GM19397 (cell line): ENCODE data around the gene PTPN7.
"Not testable (repeated sequence)": the region's sequence is repeated elsewhere in the genome, so short reads cannot be mapped to it uniquely, and the experiment has no call there.

Experiments used
- ATAC-seq: cut with Tn5 transposase; IDR thresholded peaks from one replicate; pipeline ENCODE4 v1.9.1; 2021; ENCODE audit warnings: mild to moderate bottlenecking, moderate library complexity; ENCODE audit not compliant: unreplicated experiment

The PTPN7 gene

GRCh38 chr1:202154148-202154765 is 6.1 kb downstream of the PTPN7 start:
- no peak for ATAC-seq

GRCh38 chr1:202153284-202153683 is 7.1 kb downstream of the PTPN7 start:
- ATAC-seq = no peak

GRCh38 chr1:202152399-202152798 is 8.0 kb downstream of the PTPN7 start:
- ATAC-seq = no peak

- ATAC-seq = no peak
Observed at GRCh38 chr1:202151045-202151444, 9.4 kb downstream of the PTPN7 start.

- no peak for ATAC-seq
Observed at GRCh38 chr1:202150602-202151001, 9.8 kb downstream of the PTPN7 start.

GRCh38 chr1:202150187-202150586 is 10.2 kb downstream of the PTPN7 start:
- ATAC-seq = no peak

GRCh38 chr1:202149566-202149965 is 10.8 kb downstream of the PTPN7 start:
- no peak for ATAC-seq

- no peak for ATAC-seq
Observed at GRCh38 chr1:202148391-202148790, 12.0 kb downstream of the PTPN7 start.

- no peak for ATAC-seq
Observed at GRCh38 chr1:202146993-202147392, 13.4 kb downstream of the PTPN7 start.

- no peak for ATAC-seq
Observed at GRCh38 chr1:202146279-202146678, 14.1 kb downstream of the PTPN7 start.

- ATAC-seq = not testable (repeated sequence)
Observed at GRCh38 chr1:202145744-202146140, 14.7 kb downstream of the PTPN7 start.

GRCh38 chr1:202145068-202145743 is 15.2 kb downstream of the PTPN7 start:
- no peak for ATAC-seq

DNA sequence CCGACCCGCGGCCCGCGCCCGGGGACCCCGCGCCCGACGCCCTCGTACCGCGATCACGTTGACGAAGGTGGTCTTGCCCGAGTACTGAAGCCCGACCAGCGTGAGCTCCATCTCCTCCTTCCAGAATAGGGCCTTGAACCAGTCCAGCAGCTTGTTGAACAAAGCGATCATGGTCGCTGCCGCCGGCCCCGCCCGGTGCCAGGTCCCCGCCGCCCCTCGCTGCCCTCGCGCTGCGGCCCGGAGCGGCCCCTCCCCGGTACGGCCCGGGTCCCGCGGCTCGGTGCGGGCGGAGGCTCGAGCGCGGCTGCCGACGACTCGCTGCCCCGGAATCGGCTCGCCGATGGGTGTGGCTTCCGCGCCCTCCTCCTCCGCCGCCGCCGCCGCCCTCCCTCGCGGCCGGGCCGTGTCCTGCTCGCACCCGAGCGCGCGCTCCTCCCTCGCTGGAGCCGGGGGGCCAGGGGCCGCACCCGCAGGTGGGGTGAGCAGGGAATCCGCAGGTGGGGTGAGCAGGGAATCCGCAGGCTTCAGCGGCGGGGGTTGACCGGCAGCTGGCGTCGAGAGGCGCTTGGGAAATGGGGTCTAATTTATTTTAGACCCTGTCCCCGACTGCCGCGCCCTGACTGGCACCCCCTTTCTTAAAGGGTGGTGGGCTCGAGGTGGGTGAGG is 15.9 kb downstream of the PTPN7 start, which contains the start of gene ARL8A:
Gene ARL8A, minus strand, starts transcription at position 336 of the 666 bp plus-strand sequence. Its CDS starts 165 bp downstream, at position 171.
- ATAC-seq = peak; percentile 62

DNA sequence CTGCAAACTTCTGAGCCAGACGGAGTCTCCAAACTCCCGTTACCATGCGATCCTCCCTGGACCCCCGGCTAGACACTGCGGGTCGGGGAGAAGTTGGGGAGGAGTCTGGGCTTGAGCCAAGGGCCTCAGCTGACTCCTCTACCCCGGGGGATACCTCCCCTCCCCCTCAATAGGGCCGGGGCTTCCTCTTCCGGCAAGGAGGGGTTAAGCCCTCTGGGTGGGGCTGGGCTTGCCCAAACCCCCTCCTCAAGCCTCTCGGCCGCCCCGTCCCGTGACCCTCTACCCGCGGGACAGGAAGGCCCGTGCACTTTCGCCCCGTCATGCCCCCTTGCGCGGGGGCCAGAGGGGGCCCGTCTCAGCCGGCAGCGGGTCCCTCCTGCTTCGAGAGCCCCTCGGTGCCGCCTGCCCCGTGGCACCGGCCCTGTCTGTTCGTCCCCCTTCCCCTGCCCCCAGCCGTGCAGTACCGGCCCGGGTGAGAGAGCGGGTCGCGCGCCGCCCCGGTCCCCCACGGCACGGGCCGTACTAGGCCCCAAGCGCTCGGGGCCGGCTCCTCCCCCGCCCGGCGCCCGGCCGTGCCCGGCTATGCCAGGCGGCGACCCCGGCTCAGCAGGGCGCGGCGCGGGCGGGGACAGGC is 16.5 kb downstream of the PTPN7 start:
- ATAC-seq = peak; percentile 44

- ATAC-seq = peak; percentile 18
Observed at GRCh38 chr1:202143011-202143767, 17.2 kb downstream of the PTPN7 start.

DNA sequence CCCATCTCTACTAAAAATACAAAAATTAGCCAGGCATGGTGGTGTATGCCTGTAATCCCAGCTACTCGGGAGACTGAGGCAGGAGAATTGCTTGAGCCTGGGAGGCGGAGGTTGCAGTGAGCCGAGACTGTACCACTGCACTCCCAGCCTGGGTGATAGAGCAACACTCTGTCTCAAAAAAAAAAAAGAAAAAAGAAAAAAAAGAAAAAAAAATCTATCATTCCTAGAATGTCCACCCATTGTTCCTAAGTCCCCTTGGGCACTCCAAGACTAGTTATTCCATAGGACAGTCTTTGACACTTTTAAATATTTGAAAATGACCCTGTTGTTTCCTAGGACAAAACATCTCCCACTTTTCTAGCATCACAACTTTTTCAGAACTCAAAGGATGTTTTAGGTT is 18.9 kb downstream of the PTPN7 start:
- not testable (repeated sequence) for ATAC-seq

DNA sequence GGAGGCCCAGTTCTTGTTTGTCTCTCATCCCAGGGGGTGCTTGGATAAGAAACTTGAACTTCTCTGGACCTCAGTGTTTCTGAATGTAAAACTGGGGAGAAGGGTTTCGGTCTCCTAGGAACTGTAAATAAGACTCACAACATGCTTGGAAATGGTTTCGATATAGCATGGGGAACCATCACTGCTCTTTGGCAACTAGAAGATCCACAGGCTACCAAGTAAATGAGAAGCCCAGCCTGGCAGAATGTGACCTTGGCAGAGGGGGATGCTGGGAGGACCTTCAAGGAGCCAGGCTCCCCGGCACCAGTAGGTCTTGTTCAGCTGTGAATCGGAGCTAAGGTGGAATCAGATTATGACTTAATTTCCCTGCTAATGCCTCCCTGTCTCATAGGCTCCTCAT is 19.6 kb downstream of the PTPN7 start:
- ATAC-seq = no peak

DNA sequence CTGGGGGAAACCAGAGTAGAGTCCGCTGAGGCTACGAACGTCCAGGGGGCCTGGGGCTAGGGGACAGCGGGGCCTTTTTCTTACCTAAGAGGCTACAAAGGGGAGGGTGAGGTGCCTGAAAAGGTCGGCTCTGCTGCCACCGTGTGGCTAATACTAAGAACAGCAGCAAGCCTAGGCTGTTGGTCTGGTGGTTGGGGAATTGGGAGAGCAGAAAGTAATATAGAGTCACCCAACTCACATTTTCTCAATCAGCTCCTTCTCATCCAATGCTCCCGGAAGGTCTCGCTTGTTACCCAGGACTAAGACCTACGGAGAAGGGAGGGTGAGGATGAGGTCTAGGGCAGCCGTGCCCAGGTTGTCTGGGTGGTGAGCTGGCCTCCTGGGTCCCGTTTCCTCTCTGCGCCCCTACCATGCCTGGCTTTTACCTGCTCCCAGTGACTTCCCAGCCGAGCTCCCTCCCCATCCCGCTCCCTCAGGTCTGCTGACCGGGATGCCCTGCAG is 25.1 kb downstream of the PTPN7 start:
- no peak for ATAC-seq

DNA sequence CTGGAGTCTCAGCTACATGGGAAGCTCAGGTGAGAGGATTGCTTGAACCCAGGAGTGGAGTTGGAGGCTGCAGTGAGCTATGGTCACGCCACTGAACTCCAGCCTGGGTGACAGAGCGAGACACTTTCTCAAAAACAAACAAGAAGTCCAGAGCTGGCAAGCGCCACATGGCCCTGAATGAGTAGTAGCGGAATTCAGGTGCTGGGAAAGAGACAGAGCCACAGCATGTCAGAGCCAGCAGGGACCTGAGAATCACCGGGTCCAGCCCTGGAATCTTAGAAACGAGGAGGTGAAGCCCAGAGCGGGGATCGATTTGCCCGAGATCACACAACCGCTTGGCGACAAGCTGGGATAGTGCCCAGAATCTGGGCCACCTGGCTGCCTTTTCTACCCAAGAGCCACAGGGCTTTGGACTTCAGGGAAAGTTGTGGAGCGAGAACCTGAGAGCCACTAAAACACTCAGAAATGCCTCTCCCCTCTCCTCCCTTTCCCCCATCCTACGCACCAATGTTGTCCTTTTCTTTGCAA is 25.7 kb downstream of the PTPN7 start:
- no peak for ATAC-seq

- ATAC-seq = no peak
Observed at GRCh38 chr1:202133989-202134388, 26.4 kb downstream of the PTPN7 start.
